Stimulated activated CD4-positive, alpha-beta T cell treated with anti-CD3 and anti-CD28 coated beads, Interleukin-15, amount 100 ng/mL, for 48 hours (primary cell): ENCODE results near the gene CFAP97D2.

Source experiments
- DNase-seq, 2 donors: peaks; one replicate each; pipeline ENCODE4 v3.0.0-alpha.2; 2020; ENCODE audit warnings: low read depth in 2 of 2

CFAP97D2 gene

DNA sequence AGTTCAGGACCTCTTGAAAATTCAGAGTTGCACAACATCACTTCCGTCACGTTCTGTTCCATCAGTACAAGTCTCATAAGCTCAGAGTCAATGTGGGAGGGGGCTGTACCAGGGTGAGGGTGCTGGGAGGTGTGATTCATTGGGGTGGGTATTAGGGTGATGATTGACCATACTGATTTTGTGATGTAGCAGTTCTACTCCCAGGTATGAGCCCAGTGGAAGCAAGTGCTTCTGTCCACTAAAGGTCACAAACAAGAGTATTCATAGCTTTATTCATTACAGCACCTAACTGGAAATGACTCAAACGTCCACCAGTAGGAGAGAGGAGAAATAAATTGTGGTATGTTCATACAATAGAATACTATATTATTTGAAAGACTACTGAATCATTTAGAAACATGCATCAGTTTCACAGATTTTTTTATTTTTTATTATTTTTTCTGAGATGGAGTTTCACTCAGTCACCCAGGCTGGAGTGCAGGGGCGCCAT is 90.3 kb downstream of the CFAP97D2 start:
- DNase-seq, result no peak
